Endothelial cell of umbilical vein (primary cell): ENCODE results near the gene MSH5. TPM values are rescaled to one million over a fixed set of nuclear protein-coding genes. Genes with fewer than 3 reads are reported as not detected.
"Not testable (repeated sequence)": the region's sequence is repeated elsewhere in the genome, so short reads cannot be mapped to it uniquely, and the experiment has no call there.

Source experiments
- BruUV-seq: library from RNA; stranded (reverse); fragments of 400-500 nt; replicated peaks from 2 replicates; lab custom pipeline; 2021; lab: Mats Ljungman, UMichigan
- CTCF ChIA-PET: fragments of 300-600, 350-600 bp; sonication (Branson Sonifier 250); formaldehyde crosslinking; loops from one replicate; lab custom pipeline; 2021; ENCODE audit warnings: antibody characterized with exemption, inconsistent platforms; lab: Charles Lee
- POLR2A ChIA-PET: fragments of 300-600, 350-600 bp; sonication (Branson Sonifier 250); formaldehyde crosslinking; loops from one replicate; lab custom pipeline; 2021; ENCODE audit warnings: antibody characterized with exemption, inconsistent platforms; lab: Charles Lee
- DNase-seq: peaks from one replicate; pipeline ENCODE4 v3.0.0-alpha.2; 2011; ENCODE audit warnings: low read depth, low spot score
- FAIRE-seq: peaks from 2 replicates; lab custom pipeline; 2011; peaks lifted over from hg19 to GRCh38; lab: Jason Lieb, UNC
- H2AFZ ChIP-seq: 2 replicates; pipeline ENCODE4 v1.6.0; 2012; ENCODE audit warnings: low read depth, low read length, control low read depth, inconsistent platforms
- H3K27ac ChIP-seq: 2 replicates; pipeline ENCODE4 v1.5.1; 2011; ENCODE audit warnings: low read depth, mild to moderate bottlenecking, control low read depth, low read length, moderate library complexity; ENCODE audit not compliant: insufficient read depth
- H3K27me3 ChIP-seq, 2 experiments: 2 replicates each; pipeline versions ENCODE4 v1.6.0 to v1.6.1; 2011; ENCODE audit warnings: low read length in 2 of 2, mixed read lengths in 1 of 2; ENCODE audit not compliant: control insufficient read depth in 2 of 2, insufficient read depth in 2 of 2
- H3K36me3 ChIP-seq, 2 experiments: 2 replicates in 1 of 2; 3 replicates in 1 of 2; pipeline ENCODE4 v1.5.1; 2011; ENCODE audit warnings: low read length in 2 of 2, mild to moderate bottlenecking in 1 of 2, moderate library complexity in 1 of 2; ENCODE audit not compliant: control insufficient read depth in 2 of 2, insufficient read depth in 2 of 2; ENCODE audit errors: extremely low read depth in 1 of 2
- H3K4me1 ChIP-seq: 3 replicates; pipeline ENCODE4 v1.5.1; 2011; ENCODE audit warnings: mild to moderate bottlenecking, low read length; ENCODE audit not compliant: control insufficient read depth, insufficient read depth; ENCODE audit errors: extremely low read depth
- H3K4me2 ChIP-seq: 2 replicates; pipeline ENCODE4 v1.6.1; 2011; ENCODE audit warnings: low read length, control low read depth, mixed read lengths; ENCODE audit not compliant: insufficient read depth
- H3K4me3 ChIP-seq, 3 experiments: fragments of 200-600 bp in 1 of 3; sonication (generic), shearing (Covaris generic) in 1 of 3; replicated peaks in 1 of 3; 2 replicates each; pipeline ENCODE4 v1.5.1; 2011 to 2016; ENCODE audit warnings: control low read depth in 3 of 3, low read length in 3 of 3, mild to moderate bottlenecking in 2 of 3, inconsistent platforms in 1 of 3, low read depth in 1 of 3, moderate library complexity in 1 of 3; ENCODE audit not compliant: insufficient read depth in 1 of 3
- H3K79me2 ChIP-seq: 2 replicates; pipeline ENCODE4 v1.6.0; 2012; ENCODE audit warnings: low read length, inconsistent platforms; ENCODE audit not compliant: control insufficient read depth, insufficient read depth
- H3K9ac ChIP-seq: replicated peaks from 2 replicates; pipeline ENCODE3; 2011; ENCODE audit warnings: low read length, control low read depth; ENCODE audit not compliant: insufficient read depth; ENCODE audit errors: extremely low read depth
- H3K9me1 ChIP-seq: replicated peaks from 3 replicates; pipeline ENCODE4 v1.6.0; 2011; ENCODE audit warnings: mild to moderate bottlenecking, low read length; ENCODE audit not compliant: control insufficient read depth, insufficient read depth; ENCODE audit errors: extremely low read depth
- H3K9me3 ChIP-seq: replicated peaks from 2 replicates; pipeline ENCODE4 v1.5.1; 2012; ENCODE audit warnings: low read length, inconsistent platforms; ENCODE audit not compliant: control insufficient read depth, insufficient read depth
- H4K20me1 ChIP-seq: replicated peaks from 2 replicates; pipeline ENCODE3; 2011; ENCODE audit warnings: mild to moderate bottlenecking, low read length; ENCODE audit not compliant: control insufficient read depth, insufficient read depth; ENCODE audit errors: extremely low read depth
- CTCF ChIP-seq, 2 donors: IDR thresholded peaks; 1 replicate in 1 of 2; 2 replicates in 1 of 2; pipeline ENCODE4 v1.5.1; 2011; ENCODE audit warnings: low read length in 2 of 2, mild to moderate bottlenecking in 2 of 2, moderate library complexity in 2 of 2, control low read depth in 1 of 2, inconsistent platforms in 1 of 2, low read depth in 1 of 2; ENCODE audit not compliant: insufficient read depth in 1 of 2; ENCODE audit errors: extremely low read depth in 1 of 2
- EZH2 ChIP-seq: IDR thresholded peaks from 2 replicates; pipeline ENCODE4 v1.6.1; 2012; ENCODE audit warnings: borderline replicate concordance, low read depth, mild to moderate bottlenecking, moderate library complexity, low read length, inconsistent platforms; ENCODE audit not compliant: severe bottlenecking
- FOS ChIP-seq: IDR thresholded peaks from 2 replicates; pipeline ENCODE4 v1.6.1; 2011; ENCODE audit warnings: mild to moderate bottlenecking, low read length, moderate library complexity, borderline replicate concordance; ENCODE audit not compliant: insufficient read depth
- GATA2 ChIP-seq: IDR thresholded peaks from 2 replicates; pipeline ENCODE4 v1.7.0; 2011; ENCODE audit warnings: low read depth, mild to moderate bottlenecking, moderate library complexity, mixed read lengths, low read length; ENCODE audit not compliant: insufficient read length, insufficient read depth
- MAX ChIP-seq: IDR thresholded peaks from 2 replicates; pipeline ENCODE4 v1.6.1; 2011; ENCODE audit not compliant: insufficient read depth, insufficient read length
- MYC ChIP-seq: IDR thresholded peaks from one replicate; pipeline ENCODE4 v1.6.1; 2011; ENCODE audit warnings: mild to moderate bottlenecking, low read depth, low read length
- POLR2AphosphoS5 ChIP-seq: IDR thresholded peaks from 2 replicates; pipeline ENCODE4 v1.6.1; 2012; ENCODE audit warnings: low read depth, mild to moderate bottlenecking, control low read depth, low read length, moderate library complexity; ENCODE audit not compliant: insufficient read depth
- dilution Hi-C: fragments of 300-500 bp; cut with MboI; formaldehyde crosslinking; loops from one replicate; pipeline ENCODE4 v1.15.0; 2019; ENCODE audit warnings: low sequenced_read_pairs; ENCODE audit not compliant: extremely low pct_ligation_motif_present
- intact Hi-C: fragments of 100-400 bp; cut with micrococcal nuclease; formaldehyde crosslinking; loops from one replicate; pipeline ENCODE4 v1.10.0; 2022
- polyA plus RNA-seq, 4 experiments: library from polyadenylated mRNA; depleted of rRNA in 3 of 4; stranded (reverse) in 3 of 4; unstranded in 1 of 4; fragments of >200 nt; gene quantifications; 2 replicates each; pipeline versions ENCODE4 v1.2.1 to v1.2.3, GENCODE V29; 2011 to 2012; ENCODE audit warnings: missing spikeins in 1 of 4
- total RNA-seq: library from RNA; stranded (reverse); gene quantifications from 2 replicates; pipeline ENCODE4 v1.2.3, GENCODE V29; 2021

Gene MSH5
- total and polyA plus RNA-seq, 2 donors (not counting 3 experiments of a cell fraction or from before 2014, with no cell fraction given) = 27.1 to 43.8 TPM

GRCh38 chr6:31799781-31800180 is 60.0 kb downstream of the MSH5 start:
- ChIA-PET CTCF (interaction anchor here (1.1 to 1.8 kb wide), 3 partner anchors 9 to 30 kb away, joined by 3 to 5 read pairs (median 4); no protein-coding TSS in a partner anchor), POLR2A (interaction anchor here (0.6 to 1.9 kb wide), 3 partner anchors 15 to 181 kb away, joined by 4 to 6 read pairs (median 4); partner anchors contain the start of genes HSPA1A, HSPA1B and HSPA1L)
- peaks cover 3% of the 10 kb centered on the region in 2 experiments for H3K36me3 ChIP-seq
- TF ChIP-seq POLR2AphosphoS5 (no peak), CTCF (IDR thresholded peaks at IDR 0.05; ENCODE audit: extremely low read depth in 1 of 2, insufficient read depth in 1 of 2, low read depth in 1 of 2, low read length in 2 of 2) (no peak), MAX (no peak), GATA2 (no peak), EZH2 (no peak), FOS (no peak), MYC (no peak)
- H3K9me3 ChIP-seq = no peaks in the 10 kb centered on the region
- dilution Hi-C loops = no loop called here
- intact Hi-C loops = no loop called here
- no peak overlapping the region for H3K4me2 ChIP-seq
- no peak overlapping the region for H3K4me3 ChIP-seq
- H3K79me2 ChIP-seq = peaks cover 14% of the 10 kb centered on the region
- BruUV-seq = no TSS peak
- no peaks in the 10 kb centered on the region for H3K4me1 ChIP-seq
- H3K9ac ChIP-seq = no peak overlapping the region
- FAIRE-seq = no peak
- no peaks in the 10 kb centered on the region for H3K9me1 ChIP-seq
- H3K27me3 ChIP-seq = no peaks in the 10 kb centered on the region
- no peaks in the 10 kb centered on the region for H4K20me1 ChIP-seq
- no peak overlapping the region for H2AFZ ChIP-seq
- H3K27ac ChIP-seq = no peak overlapping the region
- DNase-seq = no peak

- H3K9ac ChIP-seq, H3K27ac ChIP-seq, DNase-seq, H3K4me1 ChIP-seq, POLR2A ChIA-PET, FAIRE-seq, CTCF ChIA-PET, H3K4me2 ChIP-seq, H3K9me3 ChIP-seq, BruUV-seq, H3K9me1 ChIP-seq, H3K36me3 ChIP-seq, H3K4me3 ChIP-seq, H3K27me3 ChIP-seq, H4K20me1 ChIP-seq, dilution Hi-C loops, intact Hi-C loops, H2AFZ ChIP-seq: not testable (repeated sequence)
- H3K79me2 ChIP-seq = peaks cover 22% of the 10 kb centered on the region
These were observed 61.5 kb downstream of the MSH5 start for GRCh38 chr6:31801031-31801927.
